Mesenchymal stem cell (in vitro differentiated cells and primary cell): ENCODE data around the gene ITPRID1.
"Not testable (repeated sequence)": the region's sequence is repeated elsewhere in the genome, so short reads cannot be mapped to it uniquely, and the experiment has no call there.

Experiments
- DNase-seq: peaks from one replicate; pipeline ENCODE4 v3.0.0-alpha.2; 2013
- H2AFZ ChIP-seq: one replicate; pipeline ENCODE4 v1.6.1; 2013; ENCODE audit warnings: low read depth, mild to moderate bottlenecking, control low read depth, inconsistent platforms, low read length, moderate library complexity
- H2AK5ac ChIP-seq: 2 replicates; pipeline ENCODE4 v1.6.1; 2013; ENCODE audit warnings: low read length, moderate library complexity, mild to moderate bottlenecking, inconsistent platforms; ENCODE audit not compliant: severe bottlenecking
- H2BK120ac ChIP-seq: one replicate; pipeline ENCODE4 v1.6.1; 2013; ENCODE audit warnings: low read depth, mild to moderate bottlenecking, inconsistent platforms, low read length, moderate library complexity
- H2BK12ac ChIP-seq, 2 experiments: one replicate each; pipeline ENCODE4 v1.6.1; 2013; ENCODE audit warnings: inconsistent platforms in 2 of 2, low read length in 2 of 2, mild to moderate bottlenecking in 2 of 2, moderate library complexity in 2 of 2, control low read depth in 1 of 2
- H2BK15ac ChIP-seq: one replicate; pipeline ENCODE4 v1.6.1; 2013; ENCODE audit warnings: mild to moderate bottlenecking, low read depth, inconsistent platforms; ENCODE audit not compliant: poor library complexity, severe bottlenecking
- H2BK5ac ChIP-seq: 2 replicates; pipeline ENCODE4 v1.6.1; 2013; ENCODE audit warnings: low read depth, mild to moderate bottlenecking, low read length, control low read depth, inconsistent platforms; ENCODE audit not compliant: poor library complexity, severe bottlenecking
- H3K14ac ChIP-seq, 2 experiments: one replicate each; pipeline ENCODE4 v1.6.1; 2013; ENCODE audit warnings: inconsistent platforms in 2 of 2, low read length in 2 of 2, control low read depth in 1 of 2, mild to moderate bottlenecking in 1 of 2, moderate library complexity in 1 of 2
- H3K18ac ChIP-seq, 2 experiments: one replicate each; pipeline ENCODE4 v1.6.1; 2013; ENCODE audit warnings: inconsistent platforms in 2 of 2, low read length in 2 of 2, control low read depth in 1 of 2, low read depth in 1 of 2, mild to moderate bottlenecking in 1 of 2
- H3K23ac ChIP-seq, 2 experiments: one replicate each; pipeline ENCODE4 v1.6.1; 2013; ENCODE audit warnings: inconsistent platforms in 2 of 2, low read length in 2 of 2, mild to moderate bottlenecking in 2 of 2, moderate library complexity in 2 of 2, control low read depth in 1 of 2
- H3K27ac ChIP-seq: 2 replicates; pipeline ENCODE4 v1.5.1; 2013; ENCODE audit warnings: mild to moderate bottlenecking, moderate library complexity, low read length, control low read depth, inconsistent platforms; ENCODE audit not compliant: poor library complexity, severe bottlenecking
- H3K27me3 ChIP-seq, 2 experiments: 2 replicates each; pipeline versions ENCODE4 v1.6.1 to v1.7.0; 2013; ENCODE audit warnings: low read length in 2 of 2, mild to moderate bottlenecking in 2 of 2, moderate library complexity in 2 of 2, control low read depth in 1 of 2, inconsistent platforms in 1 of 2; ENCODE audit not compliant: control insufficient read depth in 1 of 2, insufficient read depth in 1 of 2
- H3K36me3 ChIP-seq, 2 experiments: 2 replicates each; pipeline versions ENCODE4 v1.6.1 to v1.7.0; 2013; ENCODE audit warnings: low read length in 2 of 2, control low read depth in 1 of 2, inconsistent platforms in 1 of 2, low read depth in 1 of 2, mild to moderate bottlenecking in 1 of 2; ENCODE audit not compliant: insufficient read depth in 2 of 2, control insufficient read depth in 1 of 2
- H3K4ac ChIP-seq, 2 experiments: one replicate each; pipeline ENCODE4 v1.6.1; 2013; ENCODE audit warnings: inconsistent platforms in 2 of 2, low read length in 2 of 2, mild to moderate bottlenecking in 2 of 2, moderate library complexity in 2 of 2, control low read depth in 1 of 2, low read depth in 1 of 2
- H3K4me1 ChIP-seq: 2 replicates; pipeline ENCODE4 v1.6.1; 2013; ENCODE audit warnings: low read depth, low read length, control low read depth; ENCODE audit not compliant: control insufficient read depth, insufficient read depth
- H3K4me2 ChIP-seq: 2 replicates; pipeline ENCODE4 v1.6.1; 2013; ENCODE audit warnings: low read length, mild to moderate bottlenecking, inconsistent platforms; ENCODE audit not compliant: poor library complexity, severe bottlenecking
- H3K4me3 ChIP-seq, 2 experiments: 2 replicates each; pipeline versions ENCODE4 v1.5.1 to v1.7.0; 2013; ENCODE audit warnings: low read length in 2 of 2, mild to moderate bottlenecking in 2 of 2, control low read depth in 1 of 2, low read depth in 1 of 2; ENCODE audit not compliant: insufficient read depth in 1 of 2
- H3K79me1 ChIP-seq: replicated peaks from 2 replicates; pipeline ENCODE4 v1.6.1; 2013; ENCODE audit warnings: mild to moderate bottlenecking, control low read depth, low read length, inconsistent platforms; ENCODE audit not compliant: poor library complexity, severe bottlenecking
- H3K9ac ChIP-seq: 2 replicates; pipeline ENCODE4 v1.7.0; 2013; ENCODE audit warnings: mild to moderate bottlenecking, low read length, moderate library complexity
- H3K9me3 ChIP-seq: 2 replicates; pipeline ENCODE4 v1.7.0; 2013; ENCODE audit warnings: mild to moderate bottlenecking, low read length; ENCODE audit not compliant: control insufficient read depth
- H4K8ac ChIP-seq: one replicate; pipeline ENCODE4 v1.6.1; 2013; ENCODE audit warnings: inconsistent platforms, mild to moderate bottlenecking, low read length, moderate library complexity
- H4K91ac ChIP-seq: one replicate; pipeline ENCODE4 v1.6.1; 2013; ENCODE audit warnings: mild to moderate bottlenecking, low read length, inconsistent platforms
- WGBS: methylation state at CpG from one replicate; pipeline ENCODE4 v1.1.7; 2013; ENCODE audit warnings: mixed read lengths; 5-methylcytosine and 5-hydroxymethylcytosine counted together

The ITPRID1 gene

DNA sequence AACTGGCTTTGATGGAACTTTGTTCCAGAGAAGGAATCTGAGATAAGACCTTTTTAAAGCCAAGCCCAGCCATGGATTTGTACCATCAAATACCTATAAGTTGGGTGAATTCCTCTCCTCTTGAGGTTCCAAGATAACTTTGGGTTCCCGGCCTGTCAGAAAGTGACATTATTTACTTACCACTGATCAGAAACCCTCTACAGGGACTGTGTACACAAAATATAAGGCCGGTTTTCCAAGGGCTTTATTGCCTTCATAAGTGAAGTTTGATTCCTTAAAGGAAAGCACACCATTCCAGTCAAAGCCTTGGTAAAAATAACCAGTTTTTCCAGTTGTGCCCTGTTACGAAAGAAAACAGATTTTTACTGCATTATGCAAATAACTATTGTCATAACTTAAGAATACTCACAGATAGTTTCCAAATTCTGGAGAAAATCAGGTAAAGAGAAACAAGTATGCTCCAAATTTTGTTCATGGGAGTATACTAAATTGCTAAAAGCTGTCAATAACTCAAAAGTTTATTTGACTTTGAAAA, 26.8 kb downstream of the ITPRID1 start:
- H3K9me3 ChIP-seq, H3K4me3 ChIP-seq, H3K27ac ChIP-seq, H2BK15ac ChIP-seq, H2BK120ac ChIP-seq, DNase-seq, H3K4me2 ChIP-seq, H3K18ac ChIP-seq, H3K4ac ChIP-seq, H3K79me1 ChIP-seq, H4K8ac ChIP-seq, H3K14ac ChIP-seq, H2AFZ ChIP-seq, H3K4me1 ChIP-seq, H3K23ac ChIP-seq, H3K9ac ChIP-seq, H3K36me3 ChIP-seq, H4K91ac ChIP-seq, H3K27me3 ChIP-seq, H2BK5ac ChIP-seq, H2AK5ac ChIP-seq, H2BK12ac ChIP-seq: not testable (repeated sequence)
- 92% methylated on average over 2 of the region's 3 CpGs for WGBS

DNA sequence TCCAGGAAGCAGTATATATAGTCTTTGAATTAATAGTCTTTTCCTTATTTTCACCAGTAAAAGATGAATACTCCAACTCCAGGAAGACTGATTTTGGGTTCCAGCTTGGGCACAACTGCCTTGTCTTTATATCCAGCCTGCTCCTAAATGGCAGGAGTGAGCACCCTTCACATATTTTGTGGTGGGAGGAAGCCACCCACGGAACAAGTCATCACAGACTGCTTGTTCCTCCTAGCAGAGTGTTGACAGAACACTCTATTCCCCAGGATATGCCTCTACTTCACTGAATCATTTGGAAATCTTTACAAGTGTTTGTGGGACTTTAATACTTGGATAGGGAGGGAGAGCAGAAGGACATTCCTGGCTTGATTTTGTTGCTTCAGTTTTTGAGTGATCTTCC, 31.7 kb downstream of the ITPRID1 start:
- no peak overlapping the region for H2BK12ac ChIP-seq
- no peaks in the 10 kb centered on the region for H3K79me1 ChIP-seq

DNA sequence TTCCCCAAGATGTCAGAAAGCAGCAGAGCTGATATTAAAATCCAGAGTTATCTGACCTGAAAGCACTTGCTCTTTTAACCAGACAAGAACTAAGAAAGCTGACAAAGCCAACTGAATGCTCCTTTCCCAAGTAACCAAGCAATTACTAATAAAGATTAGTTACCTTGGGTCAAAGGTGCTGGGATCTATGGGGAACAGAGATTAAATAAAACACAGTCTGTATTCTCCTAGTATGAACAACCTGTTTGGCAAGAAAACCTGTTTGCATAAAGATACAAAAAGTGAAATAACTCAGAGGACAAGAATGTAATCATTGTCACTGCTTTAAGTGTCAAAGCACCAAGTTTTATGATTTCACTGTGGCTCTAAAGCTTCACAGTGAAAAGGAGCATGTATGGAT, 35.7 kb downstream of the ITPRID1 start:
- Histone ChIP-seq H2AFZ (no peak overlapping the region), H3K9ac (no peak overlapping the region), H3K14ac (no peak overlapping the region), H3K36me3 (no peaks in the 10 kb centered on the region), H2BK15ac (no peak overlapping the region), H4K8ac (no peak overlapping the region), H3K79me1 (no peaks in the 10 kb centered on the region), H3K18ac (no peak overlapping the region), H3K23ac (no peak overlapping the region), H2BK12ac (no peak overlapping the region), H4K91ac (no peak overlapping the region), H2AK5ac (no peak overlapping the region), H3K4me2 (no peak overlapping the region), H3K4me3 (no peak overlapping the region), H3K9me3 (no peaks in the 10 kb centered on the region), H3K4me1 (no peaks in the 10 kb centered on the region), H3K27ac (no peak overlapping the region), H2BK120ac (no peak overlapping the region), H3K4ac (no peak overlapping the region), H2BK5ac (no peak overlapping the region), H3K27me3 (peaks cover 0 to 5% of the 10 kb centered on the region in 2 experiments)
- no peak for DNase-seq

More for the DNA sequence above, 31.7 kb downstream of the ITPRID1 start:
- 43% methylated on average over 1 of the region's 1 CpG for WGBS
- Histone ChIP-seq H2BK5ac (no peak overlapping the region), H3K4me1 (no peaks in the 10 kb centered on the region), H2BK120ac (no peak overlapping the region), H4K8ac (no peak overlapping the region), H3K36me3 (no peaks in the 10 kb centered on the region), H3K23ac (no peak overlapping the region), H3K27me3 (peaks cover 0 to 4% of the 10 kb centered on the region in 2 experiments), H3K9me3 (no peaks in the 10 kb centered on the region), H2BK15ac (no peak overlapping the region), H3K4me2 (no peak overlapping the region), H3K18ac (no peak overlapping the region), H3K14ac (no peak overlapping the region), H3K27ac (no peak overlapping the region), H3K4me3 (no peak overlapping the region), H3K4ac (no peak overlapping the region), H3K9ac (no peak overlapping the region), H4K91ac (no peak overlapping the region), H2AFZ (no peak overlapping the region), H2AK5ac (no peak overlapping the region)
- DNase-seq = no peak

DNA sequence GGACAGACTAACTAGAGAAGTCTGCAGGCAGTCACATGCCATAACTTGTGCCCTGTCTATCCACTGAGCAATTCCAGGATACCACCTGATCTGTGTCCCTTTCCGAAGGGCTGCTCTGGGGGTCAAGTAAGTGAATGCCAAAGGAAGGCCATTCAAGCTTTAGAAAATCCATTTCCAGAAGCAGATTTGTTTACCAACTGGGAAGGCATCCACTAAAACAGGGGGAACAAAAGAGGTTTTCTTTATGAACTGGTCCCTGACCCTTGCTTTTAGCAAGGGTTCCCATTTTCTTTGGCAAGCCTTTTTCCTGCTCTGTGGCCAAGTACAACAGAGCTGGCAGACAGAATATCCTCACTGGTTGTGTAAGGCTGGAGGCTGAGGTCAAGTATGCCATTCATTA, 36.5 kb downstream of the ITPRID1 start:
- 71% methylated on average over 1 of the region's 1 CpG for WGBS

More for the DNA sequence above, 36.5 kb downstream of the ITPRID1 start:
- no peak overlapping the region for H3K4me3 ChIP-seq
- no peak overlapping the region for H3K18ac ChIP-seq
- no peak overlapping the region for H4K91ac ChIP-seq
- H3K4me1 ChIP-seq = no peaks in the 10 kb centered on the region
- no peak overlapping the region for H3K27ac ChIP-seq
- H2AFZ ChIP-seq = no peak overlapping the region
- no peaks in the 10 kb centered on the region for H3K9me3 ChIP-seq
- H3K4me2 ChIP-seq = no peak overlapping the region
- H3K79me1 ChIP-seq = no peaks in the 10 kb centered on the region
- no peaks in the 10 kb centered on the region for H3K36me3 ChIP-seq
- no peak for DNase-seq
- H2BK5ac ChIP-seq = no peak overlapping the region
- no peak overlapping the region for H2BK15ac ChIP-seq
- H3K4ac ChIP-seq = no peak overlapping the region
- no peak overlapping the region for H4K8ac ChIP-seq
- no peak overlapping the region for H3K23ac ChIP-seq
- no peak overlapping the region for H3K9ac ChIP-seq
- H3K27me3 ChIP-seq = peaks cover 0 to 5% of the 10 kb centered on the region in 2 experiments
- H3K14ac ChIP-seq = no peak overlapping the region
- no peak overlapping the region for H2AK5ac ChIP-seq
- no peak overlapping the region for H2BK12ac ChIP-seq
- H2BK120ac ChIP-seq = no peak overlapping the region
